SJCRH30 (cell line): Measurements from ENCODE around the gene WWOX. TPM values are rescaled to one million over a fixed set of nuclear protein-coding genes. Genes with fewer than 3 reads are reported as not detected.

Experiments
- DNase-seq, 2 experiments: peaks; one replicate each; pipeline ENCODE4 v3.0.0-alpha.2; 2015 to 2020
- H3K27ac ChIP-seq: fragments of 250-450 bp; sonication (Bioruptor Pico); 2 replicates; pipeline ENCODE4 v1.5.1; 2020; ENCODE audit warnings: mild to moderate bottlenecking, moderate library complexity
- H3K27me3 ChIP-seq: fragments of 250-450 bp; sonication (Bioruptor Pico); 2 replicates; pipeline ENCODE4 v1.5.1; 2020; ENCODE audit warnings: mild to moderate bottlenecking, moderate library complexity
- H3K36me3 ChIP-seq: fragments of 250-450 bp; sonication (Bioruptor Pico); 2 replicates; pipeline ENCODE4 v1.5.1; 2020; ENCODE audit warnings: mild to moderate bottlenecking, moderate library complexity
- H3K4me1 ChIP-seq: fragments of 250-450 bp; sonication (Bioruptor Pico); 2 replicates; pipeline ENCODE4 v1.5.1; 2020; ENCODE audit warnings: mild to moderate bottlenecking, moderate library complexity
- H3K4me3 ChIP-seq: fragments of 250-450 bp; sonication (Bioruptor Pico); 2 replicates; pipeline ENCODE4 v1.5.1; 2020; ENCODE audit warnings: mild to moderate bottlenecking, moderate library complexity
- H3K9me3 ChIP-seq: fragments of 250-450 bp; sonication (Bioruptor Pico); replicated peaks from 2 replicates; pipeline ENCODE4 v1.5.1; 2020; ENCODE audit warnings: mild to moderate bottlenecking, moderate library complexity
- total RNA-seq: library from RNA; depleted of rRNA; stranded (reverse); fragments of >200 nt; shearing (Covaris generic); gene quantifications from 2 replicates; pipeline ENCODE4 v1.2.3, GENCODE V29; 2014

The WWOX gene
- total RNA-seq, 1 experiment from 2014 or later = 16.4 TPM

GRCh38 chr16:78257376-78257728, 157.9 kb downstream of the WWOX start:
- Histone ChIP-seq H3K36me3 (no peaks in the 10 kb centered on the region), H3K27me3 (no peaks in the 10 kb centered on the region), H3K4me3 (no peak overlapping the region), H3K4me1 (peaks cover 10% of the 10 kb centered on the region; the same call in 1 of the 2 replicates), H3K27ac (peak overlapping the region; percentile 6; the same call in 1 of the 2 replicates), H3K9me3 (no peaks in the 10 kb centered on the region)
- peak; percentile 12 to 19 for DNase-seq

GRCh38 chr16:78258375-78259065, 159.1 kb downstream of the WWOX start:
- Histone ChIP-seq H3K27me3 (no peaks in the 10 kb centered on the region), H3K36me3 (no peaks in the 10 kb centered on the region), H3K4me1 (peaks cover 10% of the 10 kb centered on the region; the same call in 1 of the 2 replicates), H3K9me3 (no peaks in the 10 kb centered on the region), H3K4me3 (no peak overlapping the region), H3K27ac (no peak overlapping the region)
- no peak for DNase-seq

GRCh38 chr16:78259873-78260272, 160.4 kb downstream of the WWOX start:
- no peak for DNase-seq
- no peaks in the 10 kb centered on the region for H3K36me3 ChIP-seq
- no peak overlapping the region for H3K27ac ChIP-seq
- no peaks in the 10 kb centered on the region for H3K27me3 ChIP-seq
- H3K4me1 ChIP-seq = peaks cover 10% of the 10 kb centered on the region; the same call in 1 of the 2 replicates
- H3K4me3 ChIP-seq = no peak overlapping the region
- no peaks in the 10 kb centered on the region for H3K9me3 ChIP-seq

GRCh38 chr16:78264642-78265041, 165.2 kb downstream of the WWOX start:
- Histone ChIP-seq H3K27ac (no peak overlapping the region), H3K36me3 (no peaks in the 10 kb centered on the region), H3K9me3 (no peaks in the 10 kb centered on the region), H3K27me3 (no peaks in the 10 kb centered on the region), H3K4me3 (no peak overlapping the region), H3K4me1 (no peaks in the 10 kb centered on the region)
- DNase-seq = no peak

GRCh38 chr16:78269256-78269655, 169.8 kb downstream of the WWOX start:
- H3K27me3 ChIP-seq = no peaks in the 10 kb centered on the region
- H3K4me1 ChIP-seq = no peaks in the 10 kb centered on the region
- H3K36me3 ChIP-seq = no peaks in the 10 kb centered on the region
- no peak overlapping the region for H3K4me3 ChIP-seq
- DNase-seq = no peak
- no peaks in the 10 kb centered on the region for H3K9me3 ChIP-seq
- H3K27ac ChIP-seq = no peak overlapping the region

GRCh38 chr16:78271981-78272380, 172.5 kb downstream of the WWOX start:
- no peak overlapping the region for H3K27ac ChIP-seq
- DNase-seq = no peak
- H3K27me3 ChIP-seq = no peaks in the 10 kb centered on the region

GRCh38 chr16:78274771-78275170, 175.3 kb downstream of the WWOX start:
- no peak for DNase-seq
- no peak overlapping the region for H3K27ac ChIP-seq
- H3K4me1 ChIP-seq = no peaks in the 10 kb centered on the region
- no peaks in the 10 kb centered on the region for H3K9me3 ChIP-seq
- no peaks in the 10 kb centered on the region for H3K36me3 ChIP-seq
- H3K27me3 ChIP-seq = no peaks in the 10 kb centered on the region
- H3K4me3 ChIP-seq = no peak overlapping the region

More at GRCh38 chr16:78271981-78272380, 172.5 kb downstream of the WWOX start:
- H3K9me3 ChIP-seq = no peaks in the 10 kb centered on the region
- no peaks in the 10 kb centered on the region for H3K4me1 ChIP-seq
- H3K36me3 ChIP-seq = no peaks in the 10 kb centered on the region
- H3K4me3 ChIP-seq = no peak overlapping the region

- Histone ChIP-seq H3K27me3 (no peaks in the 10 kb centered on the region), H3K4me3 (no peak overlapping the region), H3K4me1 (no peaks in the 10 kb centered on the region), H3K9me3 (no peaks in the 10 kb centered on the region), H3K27ac (no peak overlapping the region), H3K36me3 (no peaks in the 10 kb centered on the region)
- peak; percentile 22 to 42 for DNase-seq
Observed at GRCh38 chr16:78275420-78275819, 176.0 kb downstream of the WWOX start.

GRCh38 chr16:78277321-78278055, 178.0 kb downstream of the WWOX start:
- Histone ChIP-seq H3K4me1 (no peaks in the 10 kb centered on the region), H3K27ac (no peak overlapping the region), H3K36me3 (no peaks in the 10 kb centered on the region), H3K27me3 (no peaks in the 10 kb centered on the region), H3K9me3 (no peaks in the 10 kb centered on the region), H3K4me3 (no peak overlapping the region)
- no peak for DNase-seq

- H3K9me3 ChIP-seq = no peaks in the 10 kb centered on the region
- H3K36me3 ChIP-seq = no peaks in the 10 kb centered on the region
- no peaks in the 10 kb centered on the region for H3K4me1 ChIP-seq
- no peaks in the 10 kb centered on the region for H3K27me3 ChIP-seq
- DNase-seq = no peak
- H3K27ac ChIP-seq = no peak overlapping the region
- no peak overlapping the region for H3K4me3 ChIP-seq
Observed at GRCh38 chr16:78278056-78278450, 178.6 kb downstream of the WWOX start.

- no peak for DNase-seq
- Histone ChIP-seq H3K36me3 (no peaks in the 10 kb centered on the region), H3K27ac (no peak overlapping the region), H3K4me1 (no peaks in the 10 kb centered on the region), H3K4me3 (no peak overlapping the region), H3K27me3 (no peaks in the 10 kb centered on the region), H3K9me3 (no peaks in the 10 kb centered on the region)
Observed at GRCh38 chr16:78281115-78281514, 181.7 kb downstream of the WWOX start.

- Histone ChIP-seq H3K27ac (no peak overlapping the region), H3K27me3 (no peaks in the 10 kb centered on the region), H3K36me3 (no peaks in the 10 kb centered on the region), H3K4me1 (no peaks in the 10 kb centered on the region), H3K9me3 (no peaks in the 10 kb centered on the region), H3K4me3 (no peak overlapping the region)
- no peak for DNase-seq
Observed at GRCh38 chr16:78283548-78284251, 184.2 kb downstream of the WWOX start.

GRCh38 chr16:78284326-78284725, 184.9 kb downstream of the WWOX start:
- DNase-seq = no peak
- no peak overlapping the region for H3K4me3 ChIP-seq
- H3K9me3 ChIP-seq = no peaks in the 10 kb centered on the region
- H3K27me3 ChIP-seq = no peaks in the 10 kb centered on the region
- H3K36me3 ChIP-seq = no peaks in the 10 kb centered on the region
- H3K27ac ChIP-seq = no peak overlapping the region
- H3K4me1 ChIP-seq = no peaks in the 10 kb centered on the region

- H3K27me3 ChIP-seq = no peaks in the 10 kb centered on the region
- no peaks in the 10 kb centered on the region for H3K9me3 ChIP-seq
- peak in 1 of 2 experiments; percentile 32 for DNase-seq
- no peaks in the 10 kb centered on the region for H3K36me3 ChIP-seq
- H3K4me1 ChIP-seq = no peaks in the 10 kb centered on the region
- H3K27ac ChIP-seq = no peak overlapping the region
- no peak overlapping the region for H3K4me3 ChIP-seq
Observed at GRCh38 chr16:78284957-78285434, 185.5 kb downstream of the WWOX start.

- Histone ChIP-seq H3K9me3 (no peaks in the 10 kb centered on the region), H3K4me3 (no peak overlapping the region), H3K36me3 (no peaks in the 10 kb centered on the region), H3K4me1 (no peaks in the 10 kb centered on the region), H3K27me3 (no peaks in the 10 kb centered on the region), H3K27ac (no peak overlapping the region)
- DNase-seq = no peak
Observed at GRCh38 chr16:78285437-78285922, 186.0 kb downstream of the WWOX start.
